Vagina (tissue), 2 donors: ENCODE results near the gene INHBB. TPM values are rescaled to one million over a fixed set of nuclear protein-coding genes. Genes with fewer than 3 reads are reported as not detected.

Experiments
- DNase-seq, 2 donors: peaks; one replicate each; pipeline ENCODE4 v3.0.0-alpha.2; 2017; ENCODE audit errors: extremely low spot score in 2 of 2
- H3K27ac ChIP-seq: fragments of 200-600 bp; sonication (generic); one replicate; pipeline ENCODE4 v1.5.1; 2019
- H3K27me3 ChIP-seq: fragments of 200-600 bp; sonication (generic); one replicate; pipeline ENCODE4 v1.5.1; 2019
- H3K36me3 ChIP-seq, 2 donors: fragments of 200-600 bp; sonication (generic); one replicate each; pipeline ENCODE4 v1.5.1; 2017 to 2019
- H3K4me1 ChIP-seq: fragments of 200-600 bp; sonication (generic); one replicate; pipeline ENCODE4 v1.5.1; 2019
- H3K4me3 ChIP-seq, 2 donors: fragments of 200-600 bp; sonication (generic); 1 replicate in 1 of 2; 2 replicates in 1 of 2; pipeline ENCODE4 v1.5.1; 2016 to 2019
- H3K9me3 ChIP-seq: fragments of 200-600 bp; sonication (generic); one replicate; pipeline ENCODE4 v1.5.1; 2019
- POLR2A ChIP-seq, 2 donors: fragments of 450-650 bp; IDR thresholded peaks; one replicate each; pipeline ENCODE4 v1.6.1; 2017; ENCODE audit warnings: antibody characterized with exemption in 2 of 2, mild to moderate bottlenecking in 2 of 2, moderate library complexity in 2 of 2
- POLR2AphosphoS5 ChIP-seq, 2 donors: sonication (generic); formaldehyde crosslinking; IDR thresholded peaks; one replicate each; pipeline ENCODE4 v1.9.0; 2017; ENCODE audit warnings: antibody characterized with exemption in 2 of 2, mild to moderate bottlenecking in 2 of 2, low read depth in 1 of 2; ENCODE audit not compliant: insufficient read depth in 1 of 2
- intact Hi-C: fragments of 100-400 bp; cut with DNase I; formaldehyde crosslinking; loops from one replicate; pipeline ENCODE4 v1.15.1; 2023
- total RNA-seq: library from RNA; depleted of rRNA; stranded (reverse); fragments of >200 nt; gene quantifications from one replicate; pipeline ENCODE4 v1.2.3, GENCODE V29; 2016
- TF ChIP-seq, protein P1 (sequence below), 3 experiments: fragments of 450-650 bp in 2 of 3; fragments of 200-600 bp in 1 of 3; sonication (generic) in 1 of 3; IDR thresholded peaks; one replicate each; pipeline ENCODE4 v1.5.1; 2017 to 2019; ENCODE audit warnings: antibody characterized with exemption in 3 of 3, mild to moderate bottlenecking in 2 of 3, moderate library complexity in 2 of 3

INHBB gene
- total RNA-seq, 1 donor from 2014 or later, result 19.4 TPM

DNA sequence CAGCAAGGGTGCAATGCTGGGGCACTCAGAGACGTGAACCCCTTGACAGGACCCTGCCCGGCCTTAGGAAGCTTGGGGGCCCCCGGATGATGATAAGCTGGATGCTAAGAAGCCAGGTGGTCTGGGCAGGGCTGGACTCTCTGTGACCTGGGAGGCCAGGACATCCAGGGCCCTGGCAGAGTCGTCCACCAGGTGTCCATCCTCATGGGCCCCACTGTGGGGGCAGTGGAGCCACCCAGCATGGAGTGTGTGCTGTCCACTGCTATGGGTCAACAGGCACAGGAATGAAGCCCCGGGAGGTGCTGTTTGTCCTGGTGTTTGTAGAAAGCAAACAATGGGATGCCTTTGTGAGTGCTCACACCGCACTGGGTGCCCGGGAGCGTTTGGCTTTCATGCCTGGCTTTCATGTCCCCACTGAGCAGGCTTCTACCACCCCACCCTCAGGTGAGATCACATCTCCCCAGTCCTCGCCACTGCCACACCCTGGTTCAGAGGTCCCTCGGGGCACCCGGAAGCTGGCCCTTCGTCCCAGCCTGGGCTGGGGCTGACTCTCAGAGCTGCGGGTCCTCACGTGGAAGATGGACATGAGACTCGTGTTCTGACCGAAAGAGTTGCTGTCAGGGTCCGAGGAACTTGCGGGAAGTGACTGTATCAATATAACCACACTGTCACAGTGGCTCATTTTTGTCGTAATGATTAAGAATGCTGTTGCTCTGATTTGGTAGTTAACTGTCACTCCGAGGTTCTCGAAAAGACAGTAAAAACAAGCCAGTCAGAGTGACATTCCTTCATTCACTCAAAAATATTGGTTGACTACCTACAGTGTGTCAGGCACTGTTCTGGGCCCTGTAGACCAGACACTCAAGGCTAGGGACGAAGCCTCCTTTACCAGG, 53.3 kb downstream of the INHBB start:
- Histone ChIP-seq H3K27me3 (no peaks in the 10 kb centered on the region), H3K4me3 (no peak overlapping the region), H3K27ac (no peak overlapping the region), H3K36me3 (no peaks in the 10 kb centered on the region), H3K9me3 (no peaks in the 10 kb centered on the region), H3K4me1 (peaks cover 4% of the 10 kb centered on the region)
- intact Hi-C loops, result no loop called here
- DNase-seq, result no peak
- TF ChIP-seq, protein P1, sequence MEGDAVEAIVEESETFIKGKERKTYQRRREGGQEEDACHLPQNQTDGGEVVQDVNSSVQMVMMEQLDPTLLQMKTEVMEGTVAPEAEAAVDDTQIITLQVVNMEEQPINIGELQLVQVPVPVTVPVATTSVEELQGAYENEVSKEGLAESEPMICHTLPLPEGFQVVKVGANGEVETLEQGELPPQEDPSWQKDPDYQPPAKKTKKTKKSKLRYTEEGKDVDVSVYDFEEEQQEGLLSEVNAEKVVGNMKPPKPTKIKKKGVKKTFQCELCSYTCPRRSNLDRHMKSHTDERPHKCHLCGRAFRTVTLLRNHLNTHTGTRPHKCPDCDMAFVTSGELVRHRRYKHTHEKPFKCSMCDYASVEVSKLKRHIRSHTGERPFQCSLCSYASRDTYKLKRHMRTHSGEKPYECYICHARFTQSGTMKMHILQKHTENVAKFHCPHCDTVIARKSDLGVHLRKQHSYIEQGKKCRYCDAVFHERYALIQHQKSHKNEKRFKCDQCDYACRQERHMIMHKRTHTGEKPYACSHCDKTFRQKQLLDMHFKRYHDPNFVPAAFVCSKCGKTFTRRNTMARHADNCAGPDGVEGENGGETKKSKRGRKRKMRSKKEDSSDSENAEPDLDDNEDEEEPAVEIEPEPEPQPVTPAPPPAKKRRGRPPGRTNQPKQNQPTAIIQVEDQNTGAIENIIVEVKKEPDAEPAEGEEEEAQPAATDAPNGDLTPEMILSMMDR (IDR thresholded peaks at IDR 0.05), result no peak
- TF ChIP-seq POLR2A (IDR thresholded peaks at IDR 0.05) (no peak), POLR2AphosphoS5 (IDR thresholded peaks at IDR 0.05; ENCODE audit: insufficient read depth in 1 of 2, low read depth in 1 of 2) (no peak)

DNA sequence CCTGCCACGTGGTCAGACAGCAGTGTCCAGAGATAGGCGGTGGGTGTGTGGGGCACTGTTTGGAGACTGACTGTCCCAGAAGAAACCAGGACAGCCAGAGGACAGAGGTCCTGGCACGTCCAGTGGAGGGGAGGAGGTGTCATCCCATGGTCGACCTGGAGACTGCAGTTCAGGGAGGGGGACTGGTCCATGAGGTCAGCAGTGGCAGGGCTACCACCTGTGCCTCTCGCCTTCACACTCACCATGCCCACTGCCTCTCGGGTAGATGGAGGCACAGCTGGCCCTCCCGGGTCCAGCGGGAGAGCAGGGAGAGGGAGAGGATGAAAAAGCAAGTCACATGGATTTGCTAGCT, 53.9 kb downstream of the INHBB start:
- TF ChIP-seq, protein P1 (IDR thresholded peaks at IDR 0.05), result no peak
- no peak for TF ChIP-seq POLR2A (IDR thresholded peaks at IDR 0.05)
- no peak for TF ChIP-seq POLR2AphosphoS5 (IDR thresholded peaks at IDR 0.05; ENCODE audit: insufficient read depth in 1 of 2, low read depth in 1 of 2)

DNA sequence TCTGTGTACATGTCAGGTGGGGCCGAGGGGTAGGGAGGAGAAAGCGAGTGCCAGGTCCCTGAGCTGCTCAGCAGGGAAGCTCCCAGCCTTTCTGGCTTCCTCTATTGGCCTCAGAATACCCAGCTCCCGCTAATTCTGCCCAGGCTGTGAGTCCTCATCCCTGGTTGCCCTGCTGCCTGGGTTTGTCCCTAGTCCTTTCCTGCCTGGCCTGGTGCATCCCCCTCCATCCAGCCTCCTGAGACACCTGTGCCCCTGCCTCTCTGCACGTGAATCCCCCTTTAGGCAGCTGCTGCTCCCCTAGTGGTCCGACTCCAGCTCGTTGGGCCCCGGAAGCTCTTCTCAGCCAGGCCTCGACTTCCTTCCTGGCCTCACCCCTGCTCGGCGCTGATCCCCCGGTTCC, 54.6 kb downstream of the INHBB start:
- intact Hi-C loops, result no loop called here
- no peaks in the 10 kb centered on the region for H3K27me3 ChIP-seq
- TF ChIP-seq POLR2A (IDR thresholded peaks at IDR 0.05) (no peak), POLR2AphosphoS5 (IDR thresholded peaks at IDR 0.05; ENCODE audit: insufficient read depth in 1 of 2, low read depth in 1 of 2) (no peak)

More for the DNA sequence above, 53.9 kb downstream of the INHBB start:
- Histone ChIP-seq H3K36me3 (no peaks in the 10 kb centered on the region), H3K27me3 (no peaks in the 10 kb centered on the region), H3K4me1 (peaks cover 4% of the 10 kb centered on the region), H3K27ac (no peak overlapping the region), H3K4me3 (no peak overlapping the region), H3K9me3 (no peaks in the 10 kb centered on the region)
- DNase-seq, result no peak
- intact Hi-C loops, result no loop called here

More for the DNA sequence above, 54.6 kb downstream of the INHBB start:
- Histone ChIP-seq H3K27ac (no peak overlapping the region), H3K4me1 (peaks cover 4% of the 10 kb centered on the region), H3K9me3 (no peaks in the 10 kb centered on the region), H3K4me3 (no peak overlapping the region), H3K36me3 (no peaks in the 10 kb centered on the region)
- DNase-seq, result no peak

Other genes starting within 250 kb of the INHBB start
- gene TMEM185B, start 122.7 kb upstream of the INHBB start, total RNA-seq, result 29.5 TPM
- 44.0 TPM for gene RALB, start 93.3 kb upstream of the INHBB start, total RNA-seq